K562 (cell line): ENCODE results near the gene TFF3.

Experiments used
- CREB3 ChIP-seq: fragments of 450-650 bp; conservative IDR thresholded peaks from 2 replicates; pipeline ENCODE4 v1.6.1; 2016; ENCODE audit warnings: missing genetic modification characterization, low read depth, mild to moderate bottlenecking, missing compliant biosample characterization, moderate library complexity
- CTCF ChIP-seq, 3 experiments: IDR thresholded peaks in 2 of 3; conservative IDR thresholded peaks in 1 of 3; 2 replicates each; pipeline ENCODE4 v1.5.1; 2011 to 2012; ENCODE audit warnings: low read length in 3 of 3, mild to moderate bottlenecking in 3 of 3, control low read depth in 2 of 3, improper control_type of control experiment in 1 of 3, inconsistent platforms in 1 of 3, low read depth in 1 of 3, mixed read lengths in 1 of 3, moderate library complexity in 1 of 3; ENCODE audit not compliant: insufficient read depth in 2 of 3
- ELK3 ChIP-seq: fragments of 450-650 bp; formaldehyde crosslinking; IDR thresholded peaks from 2 replicates; pipeline ENCODE4 v1.4.0; 2020; ENCODE audit warnings: mild to moderate bottlenecking
- MEIS2 ChIP-seq: fragments of 450-650 bp; IDR thresholded peaks from 2 replicates; pipeline ENCODE4 v1.6.1; 2014; ENCODE audit warnings: mild to moderate bottlenecking; ENCODE audit not compliant: partially characterized antibody
- MYBL2 ChIP-seq, 2 experiments: fragments of 450-650 bp in 1 of 2; sonication (generic) in 1 of 2; formaldehyde crosslinking in 1 of 2; IDR thresholded peaks; 2 replicates each; pipeline versions ENCODE4 v1.6.1 to v1.8.1; 2017 to 2022; ENCODE audit warnings: borderline replicate concordance in 1 of 2, inconsistent platforms in 1 of 2, low read depth in 1 of 2, mild to moderate bottlenecking in 1 of 2, missing genetic modification reagents in 1 of 2, moderate library complexity in 1 of 2
- POLR2A ChIP-seq: fragments of 450-650 bp; conservative IDR thresholded peaks from 2 replicates; pipeline ENCODE4 v1.6.1; 2016
- REST ChIP-seq, 2 experiments: fragments of 450-650 bp; formaldehyde crosslinking in 1 of 2; IDR thresholded peaks; 2 replicates each; pipeline versions ENCODE4 v1.4.0 to v1.6.1; 2014 to 2020; ENCODE audit warnings: mild to moderate bottlenecking in 2 of 2, borderline replicate concordance in 1 of 2, low read depth in 1 of 2
- ZNF277 ChIP-seq: fragments of 250-450 bp; sonication (Bioruptor Pico); IDR thresholded peaks from 2 replicates; pipeline ENCODE4 v1.8.0; 2022; ENCODE audit warnings: inconsistent platforms, mild to moderate bottlenecking, moderate library complexity, borderline replicate concordance

- TF ChIP-seq CTCF (IDR thresholded peaks at IDR 0.05 in 2 of 3, conservative IDR thresholded peaks at IDR 0.05 in 1 of 3; ENCODE audit: insufficient read depth in 2 of 3, low read depth in 1 of 3, low read length in 3 of 3) (no peak), MEIS2 (no peak), POLR2A (no peak), ELK3 (CRISPR knock-in tag) (no peak), MYBL2 (IDR thresholded peaks at IDR 0.05; ENCODE audit: low read depth) (no peak), MYBL2 (CRISPR knock-in tag; IDR thresholded peaks at IDR 0.05; ENCODE audit: borderline replicate concordance) (no peak), REST (IDR thresholded peaks at IDR 0.05; ENCODE audit: borderline replicate concordance) (no peak), REST (CRISPR knock-in tag; IDR thresholded peaks at IDR 0.05; ENCODE audit: low read depth) (no peak), ZNF277 (no peak), CREB3 (no peak)
Measured at GRCh38 chr21:42298237-42298636, 17.0 kb downstream of the TFF3 start.
